H9 (cell line): ENCODE data around the gene SP6. TPM values are rescaled to one million over a fixed set of nuclear protein-coding genes. Genes with fewer than 3 reads are reported as not detected.

ENCODE experiments used
- DNase-seq: peaks from one replicate; pipeline ENCODE4 v3.0.0-alpha.2; 2017
- H2AFZ ChIP-seq: one replicate; pipeline ENCODE4 v1.6.1; 2013; ENCODE audit warnings: mild to moderate bottlenecking, low read length, control low read depth, moderate library complexity
- H2AK5ac ChIP-seq: 2 replicates; pipeline ENCODE4 v1.6.1; 2013; ENCODE audit warnings: low read length, control low read depth, mixed read lengths; ENCODE audit not compliant: insufficient read length
- H2BK120ac ChIP-seq: one replicate; pipeline ENCODE4 v1.6.1; 2013; ENCODE audit warnings: low read depth, mild to moderate bottlenecking, low read length, control low read depth, inconsistent platforms; ENCODE audit not compliant: poor library complexity, severe bottlenecking
- H2BK12ac ChIP-seq: 2 replicates; pipeline ENCODE4 v1.6.1; 2013; ENCODE audit warnings: low read length, control low read depth, mixed read lengths, low read depth; ENCODE audit not compliant: insufficient read length
- H2BK15ac ChIP-seq: 2 replicates; pipeline ENCODE4 v1.6.1; 2013; ENCODE audit warnings: low read depth, low read length, control low read depth
- H2BK20ac ChIP-seq: one replicate; pipeline ENCODE4 v1.6.1; 2013; ENCODE audit warnings: low read depth, mild to moderate bottlenecking, low read length, control low read depth, inconsistent platforms; ENCODE audit not compliant: poor library complexity, severe bottlenecking
- H2BK5ac ChIP-seq: 2 replicates; pipeline ENCODE4 v1.6.1; 2013; ENCODE audit warnings: low read length, control low read depth, mixed read lengths; ENCODE audit not compliant: insufficient read length
- H3K14ac ChIP-seq: 2 replicates; pipeline ENCODE4 v1.6.1; 2013; ENCODE audit warnings: low read length, control low read depth; ENCODE audit not compliant: insufficient read depth
- H3K18ac ChIP-seq: 2 replicates; pipeline ENCODE4 v1.6.1; 2013; ENCODE audit warnings: low read depth, mild to moderate bottlenecking, mixed read lengths, low read length, control low read depth; ENCODE audit not compliant: insufficient read length
- H3K23ac ChIP-seq: 2 replicates; pipeline ENCODE4 v1.6.1; 2013; ENCODE audit warnings: low read length, control low read depth, mixed read lengths, low read depth; ENCODE audit not compliant: insufficient read length
- H3K23me2 ChIP-seq: 2 replicates; pipeline ENCODE4 v1.6.1; 2013; ENCODE audit warnings: low read depth, mild to moderate bottlenecking, mixed read lengths, low read length, control low read depth; ENCODE audit not compliant: insufficient read length, poor library complexity, severe bottlenecking
- H3K27ac ChIP-seq: 2 replicates; pipeline ENCODE4 v1.5.1; 2013; ENCODE audit warnings: low read length, control low read depth, mixed read lengths, low read depth; ENCODE audit not compliant: insufficient read length
- H3K27me3 ChIP-seq: 2 replicates; pipeline ENCODE4 v1.6.1; 2013; ENCODE audit warnings: low read length, control low read depth, inconsistent platforms; ENCODE audit not compliant: insufficient read depth
- H3K4ac ChIP-seq: 2 replicates; pipeline ENCODE4 v1.6.1; 2013; ENCODE audit warnings: low read depth, mild to moderate bottlenecking, control low read depth, inconsistent platforms, low read length, moderate library complexity
- H3K4me1 ChIP-seq: 2 replicates; pipeline ENCODE4 v1.6.1; 2013; ENCODE audit warnings: low read length, control low read depth, inconsistent platforms; ENCODE audit not compliant: insufficient read depth
- H3K4me2 ChIP-seq: 2 replicates; pipeline ENCODE4 v1.6.1; 2013; ENCODE audit warnings: low read length, control low read depth, mixed read lengths; ENCODE audit not compliant: insufficient read length, insufficient read depth
- H3K56ac ChIP-seq: 2 replicates; pipeline ENCODE4 v1.6.1; 2013; ENCODE audit warnings: low read depth, mild to moderate bottlenecking, mixed read lengths, low read length, control low read depth; ENCODE audit not compliant: insufficient read length
- H3K79me1 ChIP-seq: 2 replicates; pipeline ENCODE4 v1.6.1; 2013; ENCODE audit warnings: low read depth, mild to moderate bottlenecking, moderate library complexity, low read length, control low read depth, inconsistent platforms; ENCODE audit not compliant: insufficient read depth, poor library complexity, severe bottlenecking
- H3K79me2 ChIP-seq: 2 replicates; pipeline ENCODE4 v1.6.1; 2013; ENCODE audit warnings: low read length, control low read depth, inconsistent platforms; ENCODE audit not compliant: insufficient read depth
- H3K9ac ChIP-seq: 2 replicates; pipeline ENCODE4 v1.6.1; 2013; ENCODE audit warnings: low read length, control low read depth, mixed read lengths; ENCODE audit not compliant: insufficient read length; ENCODE audit errors: extremely low read depth
- H3K9me3 ChIP-seq: one replicate; pipeline ENCODE4 v1.6.1; 2013; ENCODE audit warnings: low read depth, low read length, inconsistent platforms; ENCODE audit not compliant: control insufficient read depth
- H3T11ph ChIP-seq: one replicate; pipeline ENCODE4 v1.6.1; 2013; ENCODE audit warnings: mild to moderate bottlenecking, low read length, control low read depth, inconsistent platforms
- H4K20me1 ChIP-seq: one replicate; pipeline ENCODE4 v1.6.1; 2013; ENCODE audit not compliant: control insufficient read depth, insufficient read length, insufficient read depth
- H4K5ac ChIP-seq: 2 replicates; pipeline ENCODE4 v1.6.1; 2013; ENCODE audit warnings: low read depth, mild to moderate bottlenecking, mixed read lengths, low read length, control low read depth; ENCODE audit not compliant: insufficient read length
- H4K8ac ChIP-seq: replicated peaks from 2 replicates; pipeline ENCODE4 v1.6.1; 2013; ENCODE audit warnings: low read length, control low read depth, mixed read lengths, low read depth; ENCODE audit not compliant: insufficient read length
- H4K91ac ChIP-seq: 2 replicates; pipeline ENCODE4 v1.6.1; 2013; ENCODE audit warnings: low read depth, mild to moderate bottlenecking, moderate library complexity, mixed read lengths, low read length, control low read depth; ENCODE audit not compliant: insufficient read length
- H3K27ac Mint-ChIP-seq, 3 experiments: 2 replicates in 2 of 3; 3 replicates in 1 of 3; pipeline ENCODE4 v1.8.0; 2020 to 2021; ENCODE audit warnings: mixed read lengths in 3 of 3, mild to moderate bottlenecking in 1 of 3, moderate library complexity in 1 of 3
- H3K27me3 Mint-ChIP-seq: 2 replicates; pipeline ENCODE4 v1.8.0; 2021; ENCODE audit warnings: low read depth, mild to moderate bottlenecking, moderate library complexity, mixed read lengths
- H3K36me3 Mint-ChIP-seq, 3 experiments: 2 replicates in 2 of 3; 3 replicates in 1 of 3; pipeline ENCODE4 v1.8.0; 2020 to 2021; ENCODE audit warnings: low read depth in 3 of 3, mixed read lengths in 3 of 3; ENCODE audit not compliant: insufficient read depth in 1 of 3
- H3K4me1 Mint-ChIP-seq, 2 experiments: 2 replicates each; pipeline ENCODE4 v1.8.0; 2020; ENCODE audit warnings: mixed read lengths in 2 of 2
- H3K4me3 Mint-ChIP-seq, 2 experiments: 2 replicates in 1 of 2; 3 replicates in 1 of 2; pipeline ENCODE4 v1.8.0; 2020 to 2021; ENCODE audit warnings: mild to moderate bottlenecking in 2 of 2, mixed read lengths in 2 of 2, moderate library complexity in 1 of 2
- H3K9me3 Mint-ChIP-seq, 2 experiments: 2 replicates in 1 of 2; 3 replicates in 1 of 2; pipeline ENCODE4 v1.8.0; 2020; ENCODE audit warnings: mild to moderate bottlenecking in 2 of 2, mixed read lengths in 2 of 2, moderate library complexity in 1 of 2
- CTCF ChIP-seq: fragments of 200-600 bp; sonication (generic); conservative IDR thresholded peaks from 3 replicates; pipeline ENCODE4 v1.8.0; 2021; ENCODE audit warnings: antibody characterized with exemption, mild to moderate bottlenecking
- WGBS: extraction: QIAGEN DNeasy Blood & Tissue Kit; methylation state at CpG from one replicate; pipeline ENCODE4 v1.1.7; 2013; ENCODE audit warnings: missing lambda C conversion rate, low lambda C conversion rate, mixed read lengths; ENCODE audit not compliant: insufficient read length; ENCODE audit errors: extremely low coverage; 5-methylcytosine and 5-hydroxymethylcytosine counted together
- total RNA-seq: library from RNA; stranded (reverse); gene quantifications from 2 replicates; pipeline ENCODE4 v1.2.1, GENCODE V29; 2021

Gene SP6
- total RNA-seq, 1 experiment from 2014 or later: 0.90 TPM

GRCh38 chr17:47884905-47885730 lies 34.2 kb upstream of the SP6 start:
- Histone ChIP-seq H2BK12ac (no peak overlapping the region), H2BK120ac (no peak overlapping the region), H4K20me1 (no peaks in the 10 kb centered on the region), H3K9ac (no peak overlapping the region), H3K23me2 (no peaks in the 10 kb centered on the region), H3K79me1 (no peaks in the 10 kb centered on the region), H3K9me3 (no peaks in the 10 kb centered on the region), H2BK20ac (no peak overlapping the region), H3K79me2 (no peaks in the 10 kb centered on the region), H3K4me1 (no peaks in the 10 kb centered on the region; the same call in 1 of the 2 replicates), H3K23ac (no peak overlapping the region), H3K27ac (no peak overlapping the region), H3K4ac (no peak overlapping the region), H2AK5ac (no peak overlapping the region), H4K5ac (no peak overlapping the region), H3T11ph (no peak overlapping the region), H4K8ac (no peak overlapping the region), H2BK5ac (no peak overlapping the region), H3K4me2 (no peak overlapping the region), H3K56ac (no peak overlapping the region), H4K91ac (no peak overlapping the region), H3K14ac (no peak overlapping the region; the same call in 1 of the 2 replicates), H3K27me3 (no peaks in the 10 kb centered on the region), H3K18ac (no peak overlapping the region), H2AFZ (no peak overlapping the region), H2BK15ac (no peak overlapping the region)
- TF ChIP-seq CTCF: no peak
- Mint-ChIP-seq H3K4me1 (peaks cover 19 to 25% of the 10 kb centered on the region in 2 experiments), H3K9me3 (no peaks in the 10 kb centered on the region), H3K27ac (peak overlapping the region in 1 of 3 experiments; percentile 86; a peak in 2 of 7 replicates), H3K36me3 (no peaks in the 10 kb centered on the region), H3K4me3 (no peak overlapping the region), H3K27me3 (peaks cover 17% of the 10 kb centered on the region)
- WGBS: no CpG with 5 or more reads among the region's 11 CpGs
- peak; percentile 57 for DNase-seq
